ENCODE data around the gene GTPBP1.

The GTPBP1 gene

DNA sequence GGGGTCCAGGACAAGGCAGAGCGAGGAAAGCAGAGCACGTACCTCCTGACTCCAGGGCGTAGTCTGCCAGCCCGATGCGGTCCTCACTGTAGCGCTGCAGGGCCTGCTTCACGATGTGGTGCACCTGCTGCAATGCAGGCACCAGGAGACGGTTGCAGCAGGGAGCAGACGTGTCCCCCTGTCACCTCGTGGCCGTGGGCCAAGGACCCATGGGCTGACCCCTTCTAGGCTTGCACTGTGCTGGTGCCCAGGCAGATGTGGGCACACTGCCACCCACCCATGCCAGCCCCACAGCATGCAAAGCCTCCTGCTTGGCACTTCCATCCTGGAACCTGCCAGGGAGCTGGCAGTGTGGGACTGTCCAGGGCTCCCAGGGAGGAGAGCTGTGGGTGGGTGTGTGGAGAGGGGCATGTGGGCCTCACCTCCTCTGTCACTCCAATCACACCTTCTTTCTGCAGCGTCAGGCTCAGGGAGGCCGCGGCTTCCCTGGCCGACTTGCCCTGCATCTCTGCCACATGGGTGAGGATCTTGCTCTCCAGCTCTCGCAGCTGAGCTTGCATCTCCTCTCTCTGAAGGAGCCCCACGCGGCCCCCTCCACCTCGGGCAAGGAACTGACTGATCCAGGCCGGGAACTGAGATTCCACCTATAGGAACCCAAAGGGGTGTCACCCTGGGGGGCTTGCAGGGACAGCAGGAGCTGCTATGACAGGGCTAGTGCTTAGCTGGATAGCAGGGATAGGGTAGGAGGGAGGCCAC, 33.7 kb downstream of the GTPBP1 start:
- Mint-ChIP-seq H3K4me1 (peaks cover 41% of the 10 kb centered on the region), H3K27me3 (no peaks in the 10 kb centered on the region), H3K4me3 (no peak overlapping the region), H3K36me3 (peaks cover 7% of the 10 kb centered on the region), H3K27ac (peak overlapping the region; percentile 55), H3K9me3 (no peaks in the 10 kb centered on the region)

DNA sequence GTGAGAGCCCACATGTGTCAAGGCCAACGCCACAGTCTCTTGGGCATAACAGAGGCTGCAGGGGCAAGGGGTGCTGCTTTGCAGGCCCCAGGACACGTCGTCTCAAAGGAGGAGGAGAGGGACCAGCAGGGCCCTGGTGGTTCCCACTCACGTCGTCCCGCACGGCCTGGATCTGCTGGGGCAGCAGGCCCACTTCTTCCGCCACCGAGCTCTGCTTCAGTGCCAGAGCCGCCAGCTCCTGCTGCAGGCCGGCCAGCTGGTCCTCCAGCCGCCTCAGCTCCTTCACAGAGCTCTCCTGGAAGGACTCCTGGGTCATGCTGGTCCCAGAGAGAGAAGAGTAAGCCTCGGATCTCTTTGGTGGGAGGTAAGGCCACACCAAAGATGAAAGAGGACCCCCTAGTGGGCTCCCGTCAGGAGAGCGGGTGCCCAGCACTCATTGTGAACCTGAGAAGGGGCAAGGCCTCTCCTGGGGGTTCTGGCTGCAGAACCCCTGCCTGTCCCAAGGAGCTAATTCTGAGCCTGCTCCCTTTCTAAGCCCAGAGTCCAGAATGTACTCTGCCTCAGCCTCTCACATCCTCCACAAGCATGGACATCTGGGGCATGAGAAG, 34.5 kb downstream of the GTPBP1 start:
- Mint-ChIP-seq H3K4me3 (no peak overlapping the region), H3K36me3 (peaks cover 7% of the 10 kb centered on the region), H3K4me1 (peaks cover 38% of the 10 kb centered on the region), H3K27ac (peak overlapping the region; percentile 55), H3K9me3 (no peaks in the 10 kb centered on the region), H3K27me3 (no peaks in the 10 kb centered on the region)

DNA sequence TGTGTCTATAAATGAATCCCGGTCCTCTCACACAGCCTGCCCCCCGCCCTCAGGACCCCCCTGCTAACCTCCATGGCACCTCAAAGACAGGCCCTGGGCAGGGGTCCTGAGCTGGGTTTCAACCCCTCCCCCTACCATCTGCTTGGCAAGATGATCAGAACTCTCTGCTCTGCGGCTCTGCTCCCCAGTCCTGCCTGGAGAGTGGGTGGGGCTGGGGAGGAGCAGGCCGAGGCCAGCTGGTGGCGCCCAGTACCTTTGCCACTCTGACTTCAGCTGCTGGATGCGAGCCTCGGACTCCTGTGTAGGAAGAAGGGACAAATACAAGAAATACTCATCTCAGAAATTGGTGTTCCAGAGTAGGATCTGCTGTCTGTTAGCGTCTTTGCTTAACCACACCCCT, 35.0 kb downstream of the GTPBP1 start:
- Mint-ChIP-seq H3K9me3 (no peaks in the 10 kb centered on the region), H3K36me3 (peaks cover 7% of the 10 kb centered on the region), H3K4me1 (peaks cover 36% of the 10 kb centered on the region), H3K4me3 (no peak overlapping the region), H3K27ac (peak overlapping the region; percentile 30), H3K27me3 (no peaks in the 10 kb centered on the region)

DNA sequence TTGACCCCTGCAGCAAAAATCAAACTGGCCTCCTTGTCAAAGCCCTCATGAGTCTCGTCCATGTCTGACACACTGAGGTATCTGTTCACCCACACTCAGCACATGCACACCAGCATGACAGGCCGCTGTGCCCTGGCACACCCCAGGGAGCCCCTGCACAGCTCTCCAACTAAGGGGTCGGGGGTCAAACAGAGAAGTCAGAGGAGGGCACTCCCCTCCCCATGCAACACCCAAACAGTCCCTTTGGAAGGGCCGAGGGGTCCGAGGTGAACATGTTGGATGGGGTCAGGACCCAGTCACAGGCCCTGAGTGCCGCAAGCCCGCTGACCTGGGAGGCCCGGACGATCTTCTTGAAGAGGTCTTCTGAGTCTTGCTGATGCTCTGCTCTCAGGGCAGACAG, 35.4 kb downstream of the GTPBP1 start:
- H3K9me3 Mint-ChIP-seq, result no peaks in the 10 kb centered on the region
- H3K27me3 Mint-ChIP-seq, result no peaks in the 10 kb centered on the region
- peak overlapping the region; percentile 90 for H3K27ac Mint-ChIP-seq
- H3K4me3 Mint-ChIP-seq, result no peak overlapping the region
- H3K36me3 Mint-ChIP-seq, result peaks cover 7% of the 10 kb centered on the region
- H3K4me1 Mint-ChIP-seq, result peaks cover 33% of the 10 kb centered on the region

DNA sequence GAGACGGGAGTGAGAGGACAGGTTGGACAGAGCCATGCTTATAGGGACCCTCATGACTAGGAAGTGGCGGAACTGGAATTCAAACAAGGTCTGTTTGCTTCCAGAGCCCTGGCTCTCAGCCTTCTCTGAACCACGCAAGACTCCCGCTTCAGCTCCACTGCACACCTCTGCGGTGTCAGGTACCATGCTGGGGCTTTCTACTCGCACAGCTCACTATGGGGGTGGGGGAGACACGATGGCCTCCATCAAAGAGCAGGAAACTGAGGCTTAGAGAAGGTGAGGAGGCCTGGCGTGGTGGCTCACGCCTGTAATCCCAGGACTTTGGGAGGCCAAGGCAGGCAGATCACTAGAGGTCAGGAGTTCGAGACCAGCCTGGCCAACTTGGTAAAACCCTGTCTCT, 35.8 kb downstream of the GTPBP1 start:
- H3K36me3 Mint-ChIP-seq, result peaks cover 7% of the 10 kb centered on the region
- peak overlapping the region; percentile 90 for H3K27ac Mint-ChIP-seq
- H3K27me3 Mint-ChIP-seq, result no peaks in the 10 kb centered on the region
- peaks cover 33% of the 10 kb centered on the region for H3K4me1 Mint-ChIP-seq
- H3K4me3 Mint-ChIP-seq, result no peak overlapping the region
- no peaks in the 10 kb centered on the region for H3K9me3 Mint-ChIP-seq

DNA sequence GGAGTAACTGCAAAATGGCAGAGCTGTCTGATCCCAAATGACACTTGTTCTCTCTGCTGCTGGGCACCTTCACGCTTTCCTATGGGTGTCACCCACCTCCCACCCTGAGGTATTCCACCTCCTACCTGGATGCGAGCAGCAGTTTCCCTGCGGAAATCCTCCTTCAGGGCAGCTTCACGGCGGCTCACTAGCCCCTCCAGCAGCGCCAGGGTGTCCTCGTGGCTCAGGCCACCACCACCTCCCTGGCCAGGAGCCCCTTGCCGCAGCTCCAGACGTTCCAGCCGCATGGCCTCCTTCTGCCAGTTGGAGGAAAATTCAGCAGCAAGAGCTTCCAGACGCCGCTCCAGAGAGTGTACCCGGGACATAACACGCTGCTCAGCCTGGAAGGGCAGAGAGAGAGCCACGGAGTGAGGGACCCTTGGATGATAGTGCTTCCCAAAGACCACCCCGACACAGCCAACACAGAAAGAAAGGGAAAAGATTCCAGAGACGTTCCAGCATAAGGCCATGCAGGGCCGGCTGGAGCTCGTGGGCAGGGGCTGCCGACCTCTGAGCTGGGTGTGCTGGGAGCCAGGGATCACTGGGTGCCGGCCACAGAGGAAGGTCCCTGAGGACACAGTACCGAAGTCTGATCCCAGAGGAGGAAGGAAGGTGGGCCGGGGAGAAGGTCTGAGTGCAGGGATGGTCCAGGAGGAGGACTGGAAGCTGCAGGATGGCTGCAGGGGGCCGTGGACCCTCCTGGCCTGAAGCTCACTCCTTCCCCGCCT, 36.6 kb downstream of the GTPBP1 start:
- Mint-ChIP-seq H3K36me3 (peaks cover 4% of the 10 kb centered on the region), H3K27ac (peak overlapping the region; percentile 65), H3K9me3 (no peaks in the 10 kb centered on the region), H3K27me3 (no peaks in the 10 kb centered on the region), H3K4me3 (no peak overlapping the region), H3K4me1 (peaks cover 29% of the 10 kb centered on the region)

DNA sequence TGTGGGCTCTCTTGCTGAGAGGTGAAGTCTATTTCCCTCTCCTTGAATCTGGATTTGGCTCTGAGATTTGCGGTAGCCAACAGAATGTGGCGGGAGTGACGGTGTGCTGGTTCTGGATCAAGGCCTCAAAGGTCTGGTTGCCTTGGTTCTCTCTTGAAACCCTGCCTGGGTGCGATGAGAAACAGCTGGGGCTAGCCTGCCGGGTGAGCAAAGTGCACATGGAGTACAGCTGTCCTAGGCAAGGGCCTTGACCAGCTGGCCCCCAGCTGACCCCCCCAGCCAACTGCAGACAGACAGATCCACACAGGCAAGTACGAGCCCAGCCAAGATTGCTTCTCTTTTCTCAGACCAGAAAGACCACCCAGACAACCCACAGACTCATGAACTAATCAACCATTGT, 39.2 kb downstream of the GTPBP1 start:
- Mint-ChIP-seq H3K36me3 (peaks cover 6% of the 10 kb centered on the region), H3K27ac (peak overlapping the region; percentile 11), H3K27me3 (no peaks in the 10 kb centered on the region), H3K9me3 (no peaks in the 10 kb centered on the region), H3K4me3 (no peak overlapping the region), H3K4me1 (peaks cover 23% of the 10 kb centered on the region)

DNA sequence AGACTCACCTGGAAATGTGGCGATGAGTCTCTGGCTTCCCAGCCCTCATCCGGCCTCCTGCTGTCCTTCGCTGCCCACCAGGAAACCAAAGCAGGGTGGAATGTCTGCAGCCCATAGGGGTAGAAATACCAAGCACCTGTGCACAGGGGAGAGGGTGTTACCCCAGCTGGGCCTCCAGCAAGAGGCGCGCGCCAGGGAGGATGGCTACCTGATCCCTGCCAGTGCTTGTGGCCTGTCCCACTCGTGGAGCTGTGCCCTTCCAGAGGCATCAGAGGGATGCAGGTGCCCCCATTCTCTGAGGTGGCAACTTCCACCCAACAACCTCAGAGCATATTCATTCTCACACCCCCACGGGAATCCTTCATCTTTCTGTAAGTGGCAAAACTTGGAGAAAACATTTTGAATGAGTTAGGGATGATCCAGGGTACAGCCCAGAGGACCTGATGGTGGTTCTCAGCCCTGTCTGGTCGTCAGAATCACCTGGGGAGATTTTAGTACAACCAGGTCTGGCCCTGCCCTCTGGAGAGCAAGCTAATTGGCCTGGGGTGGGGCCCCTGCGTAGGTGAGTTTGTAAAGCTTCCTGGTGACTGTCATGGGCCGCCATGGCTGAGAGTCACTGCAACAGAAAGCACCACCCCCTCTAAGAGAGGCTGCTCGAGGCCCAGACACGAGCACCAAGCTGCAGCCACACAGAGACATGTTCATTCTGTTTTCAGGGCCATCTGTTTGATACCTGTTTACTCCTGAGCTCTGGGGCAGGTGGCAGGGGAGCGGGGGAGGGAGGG, 40.1 kb downstream of the GTPBP1 start:
- H3K27ac Mint-ChIP-seq, result peak overlapping the region; percentile 70
- peaks cover 6% of the 10 kb centered on the region for H3K36me3 Mint-ChIP-seq

DNA sequence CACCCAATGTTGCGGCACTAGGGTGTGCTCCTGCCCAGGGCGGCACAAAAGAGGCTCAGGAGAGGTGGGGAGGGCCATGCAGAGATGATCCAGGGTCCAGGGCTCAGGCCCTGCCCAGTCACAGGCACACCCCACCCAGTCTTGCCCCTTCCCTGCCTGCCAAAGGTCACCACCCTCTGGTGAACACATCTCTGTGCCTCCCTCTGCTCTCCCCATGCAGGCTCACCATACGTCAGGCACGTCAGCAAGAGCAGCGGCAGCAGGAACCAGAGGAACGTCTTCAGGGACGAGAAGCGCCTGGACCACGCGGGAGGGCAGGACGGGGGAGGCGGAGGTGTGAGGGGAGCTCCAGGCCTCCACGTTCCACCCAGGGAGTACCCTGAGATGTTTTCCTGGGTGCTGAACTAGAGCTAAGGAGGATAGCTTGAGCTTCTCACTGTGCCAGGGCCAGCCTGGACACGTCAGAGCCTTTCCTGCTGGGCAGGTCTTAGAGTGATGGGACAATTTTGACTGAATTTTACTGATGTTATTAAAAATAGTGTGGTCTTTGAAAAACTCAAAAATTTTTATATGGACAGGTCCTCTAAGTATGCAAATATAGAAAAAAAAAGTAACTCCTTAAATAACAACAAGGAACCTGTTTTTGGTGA, 42.9 kb downstream of the GTPBP1 start:
- peaks cover 5% of the 10 kb centered on the region for H3K36me3 Mint-ChIP-seq
- H3K4me1 Mint-ChIP-seq, result peaks cover 44% of the 10 kb centered on the region
- H3K4me3 Mint-ChIP-seq, result no peak overlapping the region

More for the DNA sequence above, 40.1 kb downstream of the GTPBP1 start:
- Mint-ChIP-seq H3K4me3 (no peak overlapping the region), H3K27me3 (no peaks in the 10 kb centered on the region), H3K9me3 (no peaks in the 10 kb centered on the region), H3K4me1 (peaks cover 26% of the 10 kb centered on the region)

DNA sequence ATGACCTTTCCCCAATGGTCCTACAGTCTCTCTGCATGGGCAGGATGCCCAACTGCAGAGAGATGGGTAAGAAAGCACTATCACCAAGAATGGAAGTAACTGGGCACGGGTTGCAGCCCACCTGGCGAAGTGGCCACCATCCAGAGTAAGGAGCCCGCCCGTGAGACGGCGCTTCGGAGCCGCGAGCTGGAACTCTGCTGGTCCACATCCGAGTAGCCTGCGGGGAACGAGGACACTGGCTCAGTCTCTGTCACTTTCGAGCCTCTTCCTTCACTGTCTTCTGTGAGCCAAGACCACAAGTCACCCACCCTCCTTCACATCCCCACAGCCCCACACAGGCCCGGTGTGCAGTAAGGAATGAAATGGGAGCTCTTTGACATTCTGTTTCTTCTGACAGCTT, 44.4 kb downstream of the GTPBP1 start:
- peaks cover 56% of the 10 kb centered on the region for H3K4me1 Mint-ChIP-seq
- peak overlapping the region; percentile 52 for H3K4me3 Mint-ChIP-seq
- peak overlapping the region; percentile 94 for H3K27ac Mint-ChIP-seq
- H3K27me3 Mint-ChIP-seq, result no peaks in the 10 kb centered on the region
- H3K36me3 Mint-ChIP-seq, result peaks cover 5% of the 10 kb centered on the region
- no peaks in the 10 kb centered on the region for H3K9me3 Mint-ChIP-seq

More for the DNA sequence above, 42.9 kb downstream of the GTPBP1 start:
- H3K9me3 Mint-ChIP-seq, result no peaks in the 10 kb centered on the region
- H3K27ac Mint-ChIP-seq, result peak overlapping the region; percentile 68
- H3K27me3 Mint-ChIP-seq, result no peaks in the 10 kb centered on the region

DNA sequence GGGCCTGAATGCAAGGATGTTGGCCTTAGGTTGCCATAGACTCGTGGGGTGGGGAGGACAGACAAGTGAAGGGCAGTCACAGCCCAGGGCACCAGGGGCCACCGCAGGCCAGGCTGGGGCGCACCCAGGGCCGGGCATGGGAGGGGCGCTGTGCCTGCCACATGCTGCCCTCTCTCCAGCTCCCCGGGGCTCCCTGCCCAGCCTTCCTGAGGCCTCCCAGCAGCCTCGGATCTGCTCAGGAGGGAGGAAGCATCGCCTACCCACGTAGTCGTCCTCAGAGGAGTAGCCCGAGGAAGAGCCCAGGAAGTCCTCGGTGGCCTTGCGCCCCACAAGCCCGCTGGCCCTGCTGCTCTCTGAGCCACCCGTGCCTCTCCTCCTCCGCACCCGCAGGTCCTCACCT, 44.9 kb downstream of the GTPBP1 start:
- Mint-ChIP-seq H3K9me3 (no peaks in the 10 kb centered on the region), H3K36me3 (peaks cover 5% of the 10 kb centered on the region), H3K4me1 (peaks cover 57% of the 10 kb centered on the region), H3K4me3 (peak overlapping the region; percentile 52), H3K27me3 (no peaks in the 10 kb centered on the region), H3K27ac (peak overlapping the region; percentile 98)

DNA sequence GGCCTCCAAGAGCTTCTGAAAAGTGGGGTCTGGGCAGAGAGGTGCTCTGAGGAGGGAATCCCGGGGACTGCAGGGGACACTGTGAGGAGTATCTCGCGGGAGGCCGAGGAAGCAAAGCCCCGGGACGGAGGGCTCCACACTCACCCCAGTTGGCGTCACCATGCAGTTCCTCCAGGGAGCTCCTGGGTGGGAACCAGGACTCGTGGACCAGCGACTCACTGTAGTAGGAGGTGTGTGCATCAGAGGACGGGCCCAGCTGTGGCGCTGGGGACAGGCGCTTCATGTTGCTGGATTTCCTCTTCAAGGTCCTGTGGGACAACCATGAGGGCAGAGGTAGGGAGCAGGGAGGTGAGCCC, 45.3 kb downstream of the GTPBP1 start:
- H3K27ac Mint-ChIP-seq, result peak overlapping the region; percentile 98
- peaks cover 57% of the 10 kb centered on the region for H3K4me1 Mint-ChIP-seq
- H3K36me3 Mint-ChIP-seq, result peaks cover 5% of the 10 kb centered on the region
- H3K9me3 Mint-ChIP-seq, result no peaks in the 10 kb centered on the region
- peak overlapping the region; percentile 95 for H3K4me3 Mint-ChIP-seq
- H3K27me3 Mint-ChIP-seq, result no peaks in the 10 kb centered on the region

DNA sequence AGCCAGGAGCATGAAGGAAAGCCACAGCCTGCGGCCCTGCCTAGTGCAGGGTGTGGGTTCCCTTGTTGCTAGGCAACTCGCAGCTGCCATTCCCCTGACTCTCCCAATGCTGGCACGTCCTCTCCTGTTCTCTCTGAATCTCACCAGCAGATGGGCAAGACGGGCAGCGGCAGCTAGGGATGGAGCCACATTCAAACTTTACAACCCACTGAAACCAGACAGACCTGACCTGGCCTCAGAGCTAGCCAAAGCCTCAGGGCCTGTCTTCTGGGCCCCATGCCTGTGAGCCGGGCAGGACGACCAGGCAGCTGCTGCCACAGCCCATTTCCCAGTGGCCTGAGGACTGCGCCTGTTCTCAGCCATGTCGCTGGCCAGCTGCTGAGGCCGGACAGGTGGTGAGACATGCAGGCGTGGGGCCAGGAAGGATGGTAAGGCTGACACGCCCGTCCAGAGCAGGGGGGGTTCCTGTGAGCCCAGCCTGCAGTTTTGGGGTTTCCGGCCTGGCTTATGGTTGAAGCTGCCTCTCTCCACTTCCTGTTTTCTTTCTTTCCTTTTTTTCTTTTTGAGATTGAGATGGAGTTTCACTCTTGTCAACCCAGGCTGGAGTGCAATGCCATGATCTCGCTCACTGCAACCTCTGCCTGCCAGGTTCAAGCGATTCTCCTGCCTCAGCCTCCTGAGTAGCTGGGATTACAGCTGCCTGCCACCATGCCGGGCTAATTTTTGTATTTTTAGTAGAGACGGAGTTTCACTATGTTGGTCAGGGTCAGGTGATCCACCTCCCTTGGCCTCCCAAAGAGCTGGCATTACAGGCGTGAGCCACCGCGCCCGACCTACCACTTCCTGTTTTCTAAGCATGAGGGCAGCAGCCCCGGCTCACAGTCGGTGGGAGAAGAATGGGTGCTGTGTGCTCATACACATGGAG, 45.9 kb downstream of the GTPBP1 start:
- H3K36me3 Mint-ChIP-seq, result peaks cover 5% of the 10 kb centered on the region
- H3K9me3 Mint-ChIP-seq, result no peaks in the 10 kb centered on the region
- H3K4me1 Mint-ChIP-seq, result peaks cover 61% of the 10 kb centered on the region
- H3K27me3 Mint-ChIP-seq, result no peaks in the 10 kb centered on the region
- peak overlapping the region; percentile 98 for H3K27ac Mint-ChIP-seq
- H3K4me3 Mint-ChIP-seq, result peak overlapping the region; percentile 95

Measured in activated naive CD4-positive, alpha-beta T cell treated with anti-CD3 and anti-CD28 coated beads, Interleukin-2, amount 50 U/mL, for 24 hours (primary cell).